PC-3 (cell line): ENCODE results near the gene POLR2L.

Source experiments
- EZH2phosphoT487 ChIP-seq: fragments of 300-600 bp; sonication (generic); IDR thresholded peaks from 2 replicates; pipeline ENCODE4 v1.6.1; 2018; ENCODE audit warnings: mild to moderate bottlenecking, antibody characterized with exemption, low read length, borderline replicate concordance
- TF ChIP-seq, protein P1 (sequence below): fragments of 300-600 bp; sonication (generic); conservative IDR thresholded peaks from 2 replicates; pipeline ENCODE4 v1.5.1; 2017; ENCODE audit warnings: antibody characterized with exemption, low read depth, mild to moderate bottlenecking, low read length

DNA sequence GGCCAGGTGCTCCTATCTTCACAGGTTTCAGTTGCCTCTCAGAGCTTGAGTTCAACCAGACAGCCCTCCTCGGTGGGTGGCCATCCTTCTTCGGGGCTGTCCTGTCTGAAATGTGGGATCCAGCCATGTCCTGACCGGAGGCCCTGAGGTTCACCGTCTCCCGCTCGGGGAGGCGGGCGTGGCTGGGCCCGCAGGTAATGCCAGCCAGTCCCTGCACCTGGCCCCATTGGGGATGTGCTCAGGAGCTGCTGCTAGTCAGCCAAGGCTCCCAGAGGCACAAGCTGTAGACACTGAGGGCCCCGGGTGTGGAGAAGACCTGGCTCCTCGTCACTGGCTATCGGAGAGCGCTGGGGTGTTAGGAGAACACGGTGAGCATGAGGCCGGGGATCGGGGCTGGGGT is 32.9 kb upstream of the POLR2L start:
- no peak for TF ChIP-seq EZH2phosphoT487
- TF ChIP-seq, protein P1, sequence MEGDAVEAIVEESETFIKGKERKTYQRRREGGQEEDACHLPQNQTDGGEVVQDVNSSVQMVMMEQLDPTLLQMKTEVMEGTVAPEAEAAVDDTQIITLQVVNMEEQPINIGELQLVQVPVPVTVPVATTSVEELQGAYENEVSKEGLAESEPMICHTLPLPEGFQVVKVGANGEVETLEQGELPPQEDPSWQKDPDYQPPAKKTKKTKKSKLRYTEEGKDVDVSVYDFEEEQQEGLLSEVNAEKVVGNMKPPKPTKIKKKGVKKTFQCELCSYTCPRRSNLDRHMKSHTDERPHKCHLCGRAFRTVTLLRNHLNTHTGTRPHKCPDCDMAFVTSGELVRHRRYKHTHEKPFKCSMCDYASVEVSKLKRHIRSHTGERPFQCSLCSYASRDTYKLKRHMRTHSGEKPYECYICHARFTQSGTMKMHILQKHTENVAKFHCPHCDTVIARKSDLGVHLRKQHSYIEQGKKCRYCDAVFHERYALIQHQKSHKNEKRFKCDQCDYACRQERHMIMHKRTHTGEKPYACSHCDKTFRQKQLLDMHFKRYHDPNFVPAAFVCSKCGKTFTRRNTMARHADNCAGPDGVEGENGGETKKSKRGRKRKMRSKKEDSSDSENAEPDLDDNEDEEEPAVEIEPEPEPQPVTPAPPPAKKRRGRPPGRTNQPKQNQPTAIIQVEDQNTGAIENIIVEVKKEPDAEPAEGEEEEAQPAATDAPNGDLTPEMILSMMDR, result no peak
